NCI-H2196 (cell line): ENCODE results near the gene VWC2L.

Experiments used
- DNase-seq: peaks from one replicate; lab custom pipeline; 2025; ENCODE audit not compliant: unreplicated experiment; lab: John Stamatoyannopoulos, UW

The VWC2L gene

GRCh38 chr2:214579035-214579434, 168.2 kb downstream of the VWC2L start:
- no peak for DNase-seq

GRCh38 chr2:214587442-214587841, 176.6 kb downstream of the VWC2L start:
- DNase-seq: no peak

- DNase-seq: no peak
These were observed 180.5 kb downstream of the VWC2L start for GRCh38 chr2:214591366-214591765.

- DNase-seq: no peak
These were observed 181.2 kb downstream of the VWC2L start for GRCh38 chr2:214592011-214592410.

GRCh38 chr2:214593727-214594126, 182.9 kb downstream of the VWC2L start:
- no peak for DNase-seq

GRCh38 chr2:214601852-214602633, 191.2 kb downstream of the VWC2L start:
- no peak for DNase-seq

- DNase-seq: no peak
These were observed 194.0 kb downstream of the VWC2L start for GRCh38 chr2:214604861-214605260.

- DNase-seq: no peak
These were observed 196.2 kb downstream of the VWC2L start for GRCh38 chr2:214607051-214607450.

- no peak for DNase-seq
These were observed 200.2 kb downstream of the VWC2L start for GRCh38 chr2:214611015-214611414.

GRCh38 chr2:214624166-214624760, 213.4 kb downstream of the VWC2L start:
- DNase-seq: no peak

- DNase-seq: no peak
These were observed 217.2 kb downstream of the VWC2L start for GRCh38 chr2:214628091-214628490.
